Endodermal cell (in vitro differentiated cells): ENCODE results near the gene GBA3. TPM values are rescaled to one million over a fixed set of nuclear protein-coding genes. Genes with fewer than 3 reads are reported as not detected.

Source experiments
- DNase-seq: peaks from one replicate; pipeline ENCODE4 v3.0.0-alpha.2; 2017
- H3K27ac ChIP-seq: 2 replicates; pipeline ENCODE4 v1.5.1; 2013; ENCODE audit warnings: mild to moderate bottlenecking, low read depth, low read length, moderate library complexity
- H3K27me3 ChIP-seq: 2 replicates; pipeline ENCODE4 v1.6.1; 2013; ENCODE audit warnings: mild to moderate bottlenecking, low read length, moderate library complexity; ENCODE audit not compliant: insufficient read depth, control insufficient read depth, poor library complexity, severe bottlenecking
- H3K36me3 ChIP-seq: 2 replicates; pipeline ENCODE4 v1.7.0; 2013; ENCODE audit warnings: mild to moderate bottlenecking, low read length, moderate library complexity; ENCODE audit not compliant: control insufficient read depth, insufficient read depth
- H3K4me1 ChIP-seq: one replicate; pipeline ENCODE4 v1.7.0; 2013; ENCODE audit warnings: low read length; ENCODE audit not compliant: control insufficient read depth, insufficient read depth
- H3K4me3 ChIP-seq: 2 replicates; pipeline ENCODE4 v1.5.1; 2013; ENCODE audit warnings: mild to moderate bottlenecking, low read length, moderate library complexity
- H3K9ac ChIP-seq: 2 replicates; pipeline ENCODE4 v1.6.1; 2013; ENCODE audit warnings: mild to moderate bottlenecking, low read length, moderate library complexity; ENCODE audit not compliant: poor library complexity, severe bottlenecking; ENCODE audit errors: extremely low read depth
- H3K9me3 ChIP-seq: 2 replicates; pipeline ENCODE4 v1.6.1; 2013; ENCODE audit warnings: mild to moderate bottlenecking, low read length, moderate library complexity; ENCODE audit not compliant: control insufficient read depth
- H3K27ac Mint-ChIP-seq: 2 replicates; pipeline ENCODE4 v1.8.0; 2020; ENCODE audit warnings: mixed read lengths
- H3K27me3 Mint-ChIP-seq: 2 replicates; pipeline ENCODE4 v1.8.0; 2021; ENCODE audit warnings: mild to moderate bottlenecking, mixed read lengths; ENCODE audit not compliant: insufficient read depth
- H3K36me3 Mint-ChIP-seq: 2 replicates; pipeline ENCODE4 v1.8.0; 2020; ENCODE audit warnings: low read depth, mixed read lengths
- H3K4me1 Mint-ChIP-seq: 2 replicates; pipeline ENCODE4 v1.8.0; 2020; ENCODE audit warnings: mixed read lengths
- H3K4me3 Mint-ChIP-seq: 2 replicates; pipeline ENCODE4 v1.8.0; 2020; ENCODE audit warnings: mild to moderate bottlenecking, moderate library complexity, mixed read lengths
- H3K9me3 Mint-ChIP-seq: 2 replicates; pipeline ENCODE4 v1.8.0; 2020; ENCODE audit warnings: mild to moderate bottlenecking, mixed read lengths
- CTCF ChIP-seq: fragments of 200-600 bp; sonication (generic); conservative IDR thresholded peaks from 2 replicates; pipeline ENCODE4 v1.5.0; 2021; ENCODE audit warnings: antibody characterized with exemption, mild to moderate bottlenecking
- WGBS, 2 experiments: methylation state at CpG; one replicate each; pipeline versions ENCODE4 v1.1.5 to v1.1.7; 2013; ENCODE audit warnings: missing lambda C conversion rate in 2 of 2, mixed read lengths in 1 of 2; ENCODE audit not compliant: insufficient coverage in 1 of 2, insufficient read length in 1 of 2; 5-methylcytosine and 5-hydroxymethylcytosine counted together
- total RNA-seq, 2 donors: library from RNA; stranded (reverse); fragmentation: NEBNext Ultra II Directional in 1 of 2; extraction: Animal tissue kit (Norgen Biotek cat#: 25700) in 1 of 2; gene quantifications; 2 replicates in 1 of 2; 3 replicates in 1 of 2; pipeline ENCODE4 v1.2.1, GENCODE V29; 2021

GBA3 gene
- total RNA-seq, 2 donors from 2014 or later, result not detected

GRCh38 chr4:22677780-22678179, 15.0 kb upstream of the GBA3 start:
- H3K4me3 Mint-ChIP-seq, result no peak overlapping the region
- H3K27me3 Mint-ChIP-seq, result peaks cover 66% of the 10 kb centered on the region
- TF ChIP-seq CTCF, result no peak
- no peaks in the 10 kb centered on the region for H3K36me3 Mint-ChIP-seq
- Histone ChIP-seq H3K4me1 (no peaks in the 10 kb centered on the region), H3K27me3 (peaks cover 76% of the 10 kb centered on the region), H3K36me3 (no peaks in the 10 kb centered on the region), H3K4me3 (no peak overlapping the region), H3K9me3 (no peaks in the 10 kb centered on the region), H3K9ac (no peak overlapping the region), H3K27ac (no peak overlapping the region)
- peaks cover 6% of the 10 kb centered on the region for H3K4me1 Mint-ChIP-seq
- H3K27ac Mint-ChIP-seq, result no peak overlapping the region
- 94% methylated on average over 1 of the region's 1 CpG; no CpG with 5 or more reads in 1 of the 2 experiments for WGBS, 2 experiments
- no peak for DNase-seq
- H3K9me3 Mint-ChIP-seq, result no peaks in the 10 kb centered on the region

- Mint-ChIP-seq H3K36me3 (no peaks in the 10 kb centered on the region), H3K4me3 (no peak overlapping the region), H3K27me3 (peaks cover 54% of the 10 kb centered on the region), H3K4me1 (peaks cover 6% of the 10 kb centered on the region), H3K27ac (no peak overlapping the region), H3K9me3 (no peaks in the 10 kb centered on the region)
- 86 to 87% methylated on average over 2 to 3 of the region's 3 CpGs for WGBS, 2 experiments
- H3K4me3 ChIP-seq, result no peak overlapping the region
- no peaks in the 10 kb centered on the region for H3K36me3 ChIP-seq
- no peaks in the 10 kb centered on the region for H3K4me1 ChIP-seq
- H3K9ac ChIP-seq, result no peak overlapping the region
- no peaks in the 10 kb centered on the region for H3K9me3 ChIP-seq
- TF ChIP-seq CTCF, result no peak
- no peak for DNase-seq
- H3K27ac ChIP-seq, result no peak overlapping the region
- peaks cover 62% of the 10 kb centered on the region for H3K27me3 ChIP-seq
Observed at GRCh38 chr4:22678940-22679854, 13.5 kb upstream of the GBA3 start.

- H3K9me3 Mint-ChIP-seq, result no peaks in the 10 kb centered on the region
- H3K27ac ChIP-seq, result no peak overlapping the region
- H3K36me3 ChIP-seq, result no peaks in the 10 kb centered on the region
- DNase-seq, result no peak
- peaks cover 54% of the 10 kb centered on the region for H3K27me3 ChIP-seq
- no peaks in the 10 kb centered on the region for H3K9me3 ChIP-seq
- no peak for TF ChIP-seq CTCF
- no peak overlapping the region for H3K4me3 Mint-ChIP-seq
- 57 to 67% methylated on average over 1 to 4 of the region's 4 CpGs for WGBS, 2 experiments
- peaks cover 45% of the 10 kb centered on the region for H3K27me3 Mint-ChIP-seq
- H3K4me1 Mint-ChIP-seq, result peaks cover 12% of the 10 kb centered on the region
- no peaks in the 10 kb centered on the region for H3K4me1 ChIP-seq
- no peak overlapping the region for H3K4me3 ChIP-seq
- H3K27ac Mint-ChIP-seq, result no peak overlapping the region
- no peak overlapping the region for H3K9ac ChIP-seq
- H3K36me3 Mint-ChIP-seq, result no peaks in the 10 kb centered on the region
Observed at GRCh38 chr4:22680065-22680642, 12.6 kb upstream of the GBA3 start.
